Heart left ventricle (tissue), 13 donors: ENCODE measurements around the gene NCOA3.

Experiments
- CTCF ChIP-seq, 12 donors: fragments of 200-600 bp; sonication (generic) in 4 of 12; IDR thresholded peaks; one replicate each; pipeline versions ENCODE4 v1.5.0 to v1.8.0; 2018 to 2022; ENCODE audit warnings: antibody characterized with exemption in 12 of 12, mild to moderate bottlenecking in 5 of 12
- POLR2A ChIP-seq, 2 donors: fragments of 450-650 bp; IDR thresholded peaks; one replicate each; pipeline ENCODE4 v1.6.1; 2017; ENCODE audit warnings: antibody characterized with exemption in 2 of 2, mild to moderate bottlenecking in 2 of 2, moderate library complexity in 2 of 2
- donor health status: ischemic (EF 13 %, LVEDD 7.1; RV severe dilation, severe dysfunction).
- donor health status: DM: no; HTN: yes; CAD: no.
- donor health status: DM: no; HTN: no; CAD: no.
- donor health status: ischemic (EF 25% LVEDD 6.9; RV normal size, moderate dysfunction).
- donor health status: ischemic (EF 25% LVEDD 5.7; RV mildly dilated, moderate dysfunction).
- donor health status: ischemic (EF 35%, LVEDD 5.7; RV mildly dilated, moderate dysfunction).
- donor health status: nonischemic (EF 11% LVEDD 7.7; RV severe dilation, severe dysfunction).
- donor health status: DM: yes; HTN: yes; CAD: no.
- donor health status: PGD.
- donor health status: ischemic (EF 29% LVEDD 5.4; RV normal size, mild dysfunction).
- donor health status: nonischemic (EF 23%, LVEDD 6.1; RV moderate dilation, normal function).

GRCh38 chr20:47642624-47643023, 140.9 kb downstream of the NCOA3 start:
- no peak for TF ChIP-seq POLR2A (IDR thresholded peaks at IDR 0.05)
- no peak for TF ChIP-seq CTCF (IDR thresholded peaks at IDR 0.05)
